Sigmoid colon (tissue), 4 donors: ENCODE results near the gene SLC11A1.

Experiments
- EP300 ChIP-seq, 4 donors: sonication (generic); formaldehyde crosslinking; IDR thresholded peaks; one replicate each; pipeline ENCODE4 v1.6.1; 2017; ENCODE audit warnings: antibody characterized with exemption in 4 of 4
- POLR2A ChIP-seq, 2 donors: fragments of 450-650 bp; IDR thresholded peaks; one replicate each; pipeline ENCODE4 v1.6.1; 2016; ENCODE audit warnings: antibody characterized with exemption in 2 of 2, mild to moderate bottlenecking in 2 of 2, moderate library complexity in 2 of 2
- POLR2AphosphoS5 ChIP-seq, 4 donors: sonication (generic); formaldehyde crosslinking; IDR thresholded peaks; one replicate each; pipeline ENCODE4 v1.6.1; 2017; ENCODE audit warnings: antibody characterized with exemption in 4 of 4
- TF ChIP-seq, protein P1 (sequence below), 4 experiments: fragments of 450-650 bp in 3 of 4; fragments of 200-600 bp in 1 of 4; IDR thresholded peaks; one replicate each; pipeline ENCODE4 v1.5.1; 2016 to 2019; ENCODE audit warnings: antibody characterized with exemption in 4 of 4, mild to moderate bottlenecking in 3 of 4, moderate library complexity in 2 of 4

- TF ChIP-seq EP300 (IDR thresholded peaks at IDR 0.05) (no peak), POLR2A (IDR thresholded peaks at IDR 0.05) (no peak), POLR2AphosphoS5 (IDR thresholded peaks at IDR 0.05) (no peak)
- TF ChIP-seq, protein P1, sequence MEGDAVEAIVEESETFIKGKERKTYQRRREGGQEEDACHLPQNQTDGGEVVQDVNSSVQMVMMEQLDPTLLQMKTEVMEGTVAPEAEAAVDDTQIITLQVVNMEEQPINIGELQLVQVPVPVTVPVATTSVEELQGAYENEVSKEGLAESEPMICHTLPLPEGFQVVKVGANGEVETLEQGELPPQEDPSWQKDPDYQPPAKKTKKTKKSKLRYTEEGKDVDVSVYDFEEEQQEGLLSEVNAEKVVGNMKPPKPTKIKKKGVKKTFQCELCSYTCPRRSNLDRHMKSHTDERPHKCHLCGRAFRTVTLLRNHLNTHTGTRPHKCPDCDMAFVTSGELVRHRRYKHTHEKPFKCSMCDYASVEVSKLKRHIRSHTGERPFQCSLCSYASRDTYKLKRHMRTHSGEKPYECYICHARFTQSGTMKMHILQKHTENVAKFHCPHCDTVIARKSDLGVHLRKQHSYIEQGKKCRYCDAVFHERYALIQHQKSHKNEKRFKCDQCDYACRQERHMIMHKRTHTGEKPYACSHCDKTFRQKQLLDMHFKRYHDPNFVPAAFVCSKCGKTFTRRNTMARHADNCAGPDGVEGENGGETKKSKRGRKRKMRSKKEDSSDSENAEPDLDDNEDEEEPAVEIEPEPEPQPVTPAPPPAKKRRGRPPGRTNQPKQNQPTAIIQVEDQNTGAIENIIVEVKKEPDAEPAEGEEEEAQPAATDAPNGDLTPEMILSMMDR (IDR thresholded peaks at IDR 0.05): no peak
Measured at GRCh38 chr2:218422403-218423086, 40.5 kb downstream of the SLC11A1 start.
